AG10803 (cell line): ENCODE measurements around the gene E2F6.

ENCODE experiments used
- DNase-seq: peaks from one replicate; pipeline ENCODE4 v3.0.0; 2010; ENCODE audit warnings: low read depth
- H3K4me3 ChIP-seq: 2 replicates; pipeline ENCODE4 v1.5.1; 2011; ENCODE audit warnings: mild to moderate bottlenecking, low read length, control low read depth
- CTCF ChIP-seq: conservative IDR thresholded peaks from 2 replicates; pipeline ENCODE4 v1.5.1; 2011; ENCODE audit warnings: mild to moderate bottlenecking, low read length, control low read depth, inconsistent platforms

E2F6 gene

GRCh38 chr2:11509657-11510360 lies 43.8 kb upstream of the E2F6 start:
- no peak for TF ChIP-seq CTCF
- H3K4me3 ChIP-seq: no peak overlapping the region
- DNase-seq: no peak

- no peak for DNase-seq
- H3K4me3 ChIP-seq: no peak overlapping the region
- TF ChIP-seq CTCF: no peak
These were observed 42.3 kb upstream of the E2F6 start for GRCh38 chr2:11508279-11508678.

- DNase-seq: no peak
- TF ChIP-seq CTCF: no peak
- H3K4me3 ChIP-seq: no peak overlapping the region
These were observed 41.6 kb upstream of the E2F6 start for GRCh38 chr2:11507517-11507916.

- no peak for DNase-seq
- no peak overlapping the region for H3K4me3 ChIP-seq
- TF ChIP-seq CTCF: no peak
These were observed 40.6 kb upstream of the E2F6 start for GRCh38 chr2:11506611-11506969.

GRCh38 chr2:11505652-11506610 lies 40.0 kb upstream of the E2F6 start:
- TF ChIP-seq CTCF: no peak
- no peak for DNase-seq
- H3K4me3 ChIP-seq: no peak overlapping the region

- no peak for TF ChIP-seq CTCF
- no peak for DNase-seq
These were observed 37.5 kb upstream of the E2F6 start for GRCh38 chr2:11503354-11503927.

More at GRCh38 chr2:11503354-11503927, 37.5 kb upstream of the E2F6 start:
- no peak overlapping the region for H3K4me3 ChIP-seq
